GM21515 (cell line): ENCODE data around the gene VPS37C.

Experiments used
- ATAC-seq: cut with Tn5 transposase; IDR thresholded peaks from one replicate; pipeline ENCODE4 v1.9.1; 2021; ENCODE audit not compliant: unreplicated experiment

VPS37C gene

GRCh38 chr11:61155312-61155711 lies 5.9 kb downstream of the VPS37C start:
- ATAC-seq = no peak

- no peak for ATAC-seq
Measured at GRCh38 chr11:61154528-61154927, 6.7 kb downstream of the VPS37C start.

- ATAC-seq = no peak
Measured at GRCh38 chr11:61153593-61154095, 7.6 kb downstream of the VPS37C start.

- ATAC-seq = no peak
Measured at GRCh38 chr11:61152816-61153592, 8.2 kb downstream of the VPS37C start.

GRCh38 chr11:61151545-61152252 lies 9.5 kb downstream of the VPS37C start:
- no peak for ATAC-seq

GRCh38 chr11:61150706-61151544 lies 10.3 kb downstream of the VPS37C start:
- no peak for ATAC-seq

GRCh38 chr11:61149624-61150615 lies 11.3 kb downstream of the VPS37C start:
- no peak for ATAC-seq

GRCh38 chr11:61147791-61148620 lies 13.2 kb downstream of the VPS37C start:
- ATAC-seq = no peak

GRCh38 chr11:61147271-61147670 lies 14.0 kb downstream of the VPS37C start:
- ATAC-seq = no peak

- ATAC-seq = no peak
Measured at GRCh38 chr11:61146416-61146815, 14.8 kb downstream of the VPS37C start.

GRCh38 chr11:61145228-61146005 lies 15.8 kb downstream of the VPS37C start:
- no peak for ATAC-seq

GRCh38 chr11:61144511-61145179 lies 16.6 kb downstream of the VPS37C start:
- ATAC-seq = no peak

- no peak for ATAC-seq
Measured at GRCh38 chr11:61142424-61142823, 18.8 kb downstream of the VPS37C start.

GRCh38 chr11:61141601-61142028 lies 19.6 kb downstream of the VPS37C start:
- no peak for ATAC-seq

- ATAC-seq = no peak
Measured at GRCh38 chr11:61140416-61140815, 20.8 kb downstream of the VPS37C start.

- ATAC-seq = no peak
Measured at GRCh38 chr11:61139387-61139786, 21.8 kb downstream of the VPS37C start.

GRCh38 chr11:61138935-61139334 lies 22.3 kb downstream of the VPS37C start:
- no peak for ATAC-seq

GRCh38 chr11:61134801-61135257 lies 26.4 kb downstream of the VPS37C start:
- ATAC-seq = no peak
